GM19452 (cell line): ENCODE data around the gene SARM1.
"Not testable (repeated sequence)": the region's sequence is repeated elsewhere in the genome, so short reads cannot be mapped to it uniquely, and the experiment has no call there.

Experiments used
- ATAC-seq: cut with Tn5 transposase; IDR thresholded peaks from one replicate; pipeline ENCODE4 v1.9.1; 2021; ENCODE audit not compliant: unreplicated experiment

SARM1 gene

DNA sequence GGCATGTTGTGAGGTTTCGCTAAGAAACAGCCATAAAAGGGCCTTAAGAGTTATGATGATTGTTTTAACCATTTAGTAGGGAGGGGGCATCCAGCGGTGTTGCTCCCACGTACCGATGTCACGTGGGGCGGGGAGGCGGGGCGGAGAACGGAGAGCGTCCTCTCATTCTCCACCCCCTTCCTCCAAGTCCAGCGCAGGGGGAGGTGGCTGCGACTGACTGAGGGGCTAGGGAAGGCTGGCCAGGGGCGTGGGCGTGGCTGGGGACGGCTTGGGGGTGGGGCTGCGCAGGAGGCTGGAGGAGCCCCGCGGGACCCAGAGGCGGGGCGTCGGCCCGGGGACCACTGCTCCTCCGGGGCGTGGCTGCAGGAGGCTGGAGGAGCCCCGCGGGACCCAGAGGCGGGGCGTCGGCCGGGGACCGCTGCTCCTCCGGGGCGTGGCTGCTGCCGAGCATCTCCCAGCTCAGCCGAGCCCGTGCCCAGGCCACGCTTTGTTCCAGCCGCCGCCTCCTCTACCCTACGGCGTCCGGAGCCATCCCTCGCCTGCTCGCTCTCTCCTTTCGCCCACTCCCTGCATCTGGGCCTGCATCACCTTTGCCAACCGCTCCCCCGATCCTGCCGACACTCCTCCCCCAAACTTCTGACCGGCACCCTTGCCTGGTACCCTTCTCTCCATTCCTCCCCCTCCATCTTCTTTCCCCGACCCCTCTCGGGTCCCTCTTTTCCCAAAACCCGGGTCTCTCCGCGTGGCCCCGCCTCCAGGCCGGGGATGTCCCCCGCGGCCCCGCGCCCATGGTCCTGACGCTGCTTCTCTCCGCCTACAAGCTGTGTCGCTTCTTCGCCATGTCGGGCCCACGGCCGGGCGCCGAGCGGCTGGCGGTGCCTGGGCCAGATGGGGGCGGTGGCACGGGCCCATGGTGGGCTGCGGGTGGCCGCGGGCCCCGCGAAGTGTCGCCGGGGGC is at the start of gene SARM1:
TSS of gene SARM1 (plus strand) at position 450 of the 958 bp plus-strand sequence. CDS start at position 789, 339 bp downstream.
- ATAC-seq, result no peak

DNA sequence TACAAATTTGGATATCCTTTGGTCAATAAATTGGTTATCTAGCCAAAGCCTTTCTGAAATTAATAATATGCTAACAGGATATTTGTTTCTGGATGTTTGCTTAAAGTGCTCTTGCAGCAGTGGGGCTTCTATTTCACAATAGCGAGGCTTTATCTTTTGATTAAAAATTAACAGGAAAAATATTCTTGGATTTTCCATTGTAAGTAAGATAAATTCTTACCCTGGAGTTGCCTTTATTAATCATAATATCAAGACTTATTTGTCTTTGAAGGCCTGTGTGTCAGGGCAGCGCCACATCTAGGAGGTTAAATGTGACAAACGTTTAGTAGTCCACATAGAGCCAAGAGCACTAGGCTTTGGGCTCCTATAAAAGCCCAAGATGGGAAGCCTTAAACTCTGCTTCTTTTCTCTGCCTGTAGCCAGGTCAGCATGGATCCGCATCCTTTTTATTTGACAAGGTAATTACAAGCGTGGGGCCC is 47.2 kb upstream of the SARM1 start:
- ATAC-seq, result no peak

DNA sequence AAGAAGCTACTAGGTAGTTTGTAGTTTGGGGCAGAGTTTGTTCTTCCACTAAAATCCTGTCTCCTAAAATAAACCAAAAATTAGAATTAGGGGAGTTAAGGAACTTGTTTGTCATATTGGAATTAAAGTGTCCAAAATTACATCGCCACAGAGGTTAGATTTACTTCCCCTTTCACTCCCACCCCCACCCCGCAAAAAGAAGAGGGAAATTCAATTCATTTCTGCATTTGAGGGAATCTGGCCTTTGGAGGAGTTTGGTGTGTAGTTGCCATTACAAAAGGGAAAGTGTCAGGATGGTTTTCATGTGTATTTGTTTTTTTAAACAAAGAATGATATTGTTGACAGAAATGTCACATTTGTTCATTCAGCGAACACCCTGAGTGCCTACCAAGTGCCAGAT is 46.7 kb upstream of the SARM1 start:
- no peak for ATAC-seq

DNA sequence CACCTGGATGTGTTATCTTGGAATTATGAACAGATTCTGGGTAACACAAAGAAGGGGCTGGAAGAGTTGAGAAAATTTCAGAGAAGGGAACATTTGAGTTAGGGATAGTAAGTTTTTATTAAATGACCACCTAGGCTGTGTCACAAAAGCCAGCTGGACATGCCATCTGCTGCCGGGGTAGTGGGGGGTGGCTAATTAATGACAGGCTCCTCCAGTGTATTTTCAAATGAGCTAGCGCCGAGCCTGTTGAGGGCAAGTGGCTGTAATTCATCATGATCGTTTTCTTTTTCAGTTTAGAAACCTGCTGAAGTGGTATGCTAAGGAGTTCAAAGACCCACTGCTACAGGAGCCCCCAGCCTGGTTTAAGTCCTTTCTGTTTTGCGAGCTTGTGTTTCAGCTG is 46.3 kb upstream of the SARM1 start:
- ATAC-seq, result no peak

DNA sequence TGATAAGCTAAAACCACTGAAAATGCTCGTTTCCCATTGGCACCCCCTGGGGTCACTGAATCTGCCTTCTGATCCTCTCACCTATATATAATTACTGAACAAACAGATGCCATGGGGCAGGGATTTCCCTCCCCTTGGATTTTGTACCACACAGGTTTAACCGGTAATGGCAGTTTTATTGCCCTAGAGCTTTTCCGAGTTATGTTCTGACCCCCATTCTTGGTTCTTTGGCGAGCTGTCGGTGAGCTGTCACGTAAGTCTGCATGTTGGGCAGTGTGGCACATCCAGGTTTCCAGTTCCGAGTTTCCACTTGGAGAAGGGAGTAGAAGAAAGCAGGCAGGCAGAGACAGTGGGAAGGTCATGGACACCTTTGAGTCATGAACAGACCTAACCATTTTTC is 45.4 kb upstream of the SARM1 start:
- no peak for ATAC-seq

DNA sequence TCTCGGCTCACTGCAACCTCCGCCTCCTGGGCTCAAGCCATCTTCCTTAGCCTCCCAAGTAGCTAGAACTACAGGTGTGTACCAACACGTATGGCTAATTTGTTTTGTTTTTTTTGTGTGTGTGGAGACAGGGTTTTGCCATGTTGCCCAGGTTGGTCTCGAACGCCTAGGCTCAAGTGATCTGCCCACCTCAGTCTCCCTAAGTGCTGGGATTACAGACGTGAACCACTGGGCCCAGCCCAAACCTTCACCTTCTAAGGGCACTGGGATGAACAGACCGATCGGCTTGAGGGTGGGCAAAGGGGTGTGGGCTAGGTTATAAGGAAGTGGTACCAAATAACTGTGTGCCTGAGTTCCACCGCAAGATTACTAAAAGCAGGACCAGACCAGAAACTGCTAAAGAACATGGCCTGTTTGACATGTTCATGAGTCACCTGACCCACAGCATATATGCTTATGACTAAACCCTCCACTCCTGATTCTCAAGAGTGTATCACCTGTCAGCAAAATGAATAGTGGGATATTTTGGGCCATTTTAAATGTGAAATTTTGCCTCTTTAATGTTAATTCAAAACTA is 44.4 kb upstream of the SARM1 start:
- ATAC-seq, result no peak

DNA sequence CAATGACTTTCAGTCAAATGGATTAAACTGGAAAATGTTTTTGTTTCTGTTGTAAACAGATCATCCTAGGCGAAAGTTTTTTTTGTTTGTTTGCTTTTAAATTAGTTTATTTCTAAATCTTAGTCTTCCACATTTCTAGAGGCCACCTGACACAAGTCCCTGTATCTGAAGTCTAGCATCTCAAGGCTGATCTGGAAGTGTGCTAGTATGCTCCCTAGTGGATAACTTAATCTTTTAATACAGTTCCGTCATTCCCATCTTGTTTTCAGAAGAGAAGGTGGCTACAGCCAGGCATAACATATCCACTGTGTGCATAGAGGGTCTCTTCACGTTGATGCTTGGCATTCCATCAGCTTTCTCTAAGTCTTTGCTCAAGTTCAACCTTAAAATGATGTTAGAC is 43.8 kb upstream of the SARM1 start:
- no peak for ATAC-seq

DNA sequence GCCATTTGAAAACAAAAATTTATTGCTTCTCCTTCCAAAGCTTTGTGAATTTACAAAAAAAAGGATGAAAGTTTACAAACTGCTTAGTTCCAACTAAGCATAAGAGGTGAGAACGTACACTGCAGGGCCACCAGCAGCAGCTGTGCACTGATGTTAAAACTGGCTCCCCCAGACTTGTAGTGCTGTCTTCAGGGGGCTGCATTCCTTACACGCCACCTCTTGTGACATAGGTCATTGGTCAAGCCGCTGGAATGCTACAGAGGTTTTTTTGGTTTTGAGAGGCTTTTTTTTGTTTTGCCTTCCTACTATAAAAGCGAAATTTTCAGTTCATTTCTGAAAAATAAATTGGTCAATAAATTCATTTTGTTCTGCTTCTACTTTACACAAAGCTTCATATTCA is 43.2 kb upstream of the SARM1 start:
- ATAC-seq, result no peak

DNA sequence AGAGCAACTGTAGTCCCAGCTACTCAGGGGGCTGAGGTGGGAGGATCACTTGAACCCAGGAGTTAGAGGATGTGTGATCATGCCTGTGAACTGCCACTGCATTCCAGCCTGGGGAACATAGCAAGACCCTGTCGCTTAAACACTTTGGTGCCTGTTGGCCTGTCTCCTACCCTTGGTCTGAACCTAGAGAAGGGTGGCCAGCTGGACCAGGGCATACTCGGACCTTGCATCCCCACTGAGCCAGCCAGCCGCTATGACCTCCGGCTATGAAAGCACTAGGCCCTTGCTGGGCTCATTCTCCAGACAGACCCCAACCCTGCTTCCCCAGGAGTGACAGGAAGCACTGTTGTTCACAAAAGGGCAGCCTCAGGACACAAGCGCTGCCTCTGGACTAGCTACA is 40.8 kb upstream of the SARM1 start:
- no peak for ATAC-seq

DNA sequence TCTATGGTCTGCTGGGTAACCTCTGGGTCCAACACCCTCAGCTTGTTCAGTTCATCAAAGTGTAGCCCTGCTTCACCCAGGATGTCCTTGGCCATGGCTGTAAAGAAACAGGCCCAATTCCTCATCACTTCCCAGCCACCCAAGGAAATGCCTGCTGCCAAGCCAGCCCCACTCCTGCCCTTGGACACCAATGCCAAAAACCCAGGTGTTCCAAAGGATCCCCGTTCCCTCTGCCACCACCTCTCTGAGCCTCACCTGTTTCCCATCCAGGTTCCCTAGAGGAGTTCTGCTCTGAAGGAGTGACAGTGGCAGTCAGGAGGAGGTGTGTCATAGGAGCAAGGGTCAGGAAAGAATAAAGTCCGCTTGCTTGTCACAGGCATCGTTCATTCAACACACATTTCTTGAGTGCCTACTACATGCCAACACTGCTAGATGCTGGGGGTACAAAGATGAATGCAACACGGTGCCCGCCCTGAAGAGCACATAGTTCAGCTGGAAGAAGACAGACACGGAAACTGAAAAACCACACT is 39.5 kb upstream of the SARM1 start:
- no peak for ATAC-seq

DNA sequence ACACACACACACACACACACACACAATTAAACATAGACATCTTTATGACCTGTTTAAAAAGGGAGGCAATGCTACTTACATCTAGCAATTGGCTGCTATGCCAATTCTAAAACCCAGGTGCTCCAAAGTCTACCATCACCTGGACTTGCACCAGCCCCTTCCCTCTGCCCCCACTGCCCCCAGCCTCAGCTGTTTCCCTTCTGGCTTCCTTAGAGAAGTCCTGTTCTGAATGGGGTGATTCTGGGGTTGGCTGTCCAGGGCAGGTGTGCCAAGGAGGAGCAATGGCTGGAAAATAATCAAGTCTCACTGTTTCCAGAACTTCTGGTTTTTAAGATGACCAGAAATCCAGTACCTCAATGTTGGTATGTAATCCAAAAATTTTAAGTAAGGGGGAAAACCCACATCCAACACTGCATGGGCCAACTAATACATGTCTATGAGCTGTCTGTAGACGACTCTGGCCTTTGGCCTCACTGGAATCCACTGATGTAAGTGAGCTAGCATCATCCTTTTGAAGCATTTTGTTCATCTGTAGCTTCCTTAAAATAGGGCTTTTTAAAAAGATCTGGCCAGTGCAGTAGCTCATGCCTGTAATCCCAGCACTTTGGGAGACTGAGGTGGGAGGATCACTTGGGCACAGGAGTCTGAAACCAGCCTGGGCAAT is 38.3 kb upstream of the SARM1 start:
- ATAC-seq, result no peak

DNA sequence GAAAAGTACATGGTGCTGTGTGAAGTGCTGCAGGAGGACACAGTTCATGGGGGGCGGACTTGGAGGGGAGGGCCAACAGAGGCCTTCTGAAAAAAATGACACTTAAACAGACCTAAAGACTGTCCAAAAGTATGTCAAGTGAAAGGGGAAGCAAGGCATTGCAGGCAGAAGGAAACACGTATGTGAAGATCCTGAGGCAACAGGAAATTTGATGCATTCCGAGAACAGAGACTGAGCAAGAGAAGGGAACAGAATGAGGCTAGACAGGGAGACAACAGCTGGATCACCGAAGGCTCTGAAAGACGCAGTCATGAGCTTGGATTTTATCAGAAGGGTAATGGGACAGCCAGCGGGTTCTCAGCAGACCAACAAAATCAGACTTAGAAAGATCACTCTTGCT is 37.3 kb upstream of the SARM1 start:
- ATAC-seq, result no peak

DNA sequence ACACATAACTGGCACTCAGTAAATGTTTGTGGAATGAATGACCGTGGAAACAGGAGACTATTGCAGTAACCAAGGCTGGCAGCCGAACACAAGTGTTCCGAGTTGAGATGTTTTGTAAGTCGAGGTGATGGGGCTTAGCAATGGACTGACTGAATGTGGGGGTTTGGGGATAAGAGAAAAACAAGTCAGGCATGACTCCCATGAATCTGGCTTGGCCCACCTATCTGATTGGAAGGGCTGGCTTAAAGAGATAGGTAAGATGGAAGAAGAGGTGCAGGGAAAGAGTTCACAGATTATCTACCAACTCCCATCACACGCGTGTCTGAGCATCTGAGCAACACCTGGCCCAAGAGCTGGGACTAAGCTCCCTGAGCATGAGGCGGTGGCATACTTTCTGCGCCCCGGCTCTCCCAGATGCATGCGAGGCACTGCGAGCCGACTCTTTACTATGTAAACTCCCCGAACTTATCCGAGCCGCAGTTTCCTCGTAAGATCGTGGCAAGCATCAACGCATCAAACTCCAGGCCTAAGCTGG is 36.8 kb upstream of the SARM1 start:
- no peak for ATAC-seq

DNA sequence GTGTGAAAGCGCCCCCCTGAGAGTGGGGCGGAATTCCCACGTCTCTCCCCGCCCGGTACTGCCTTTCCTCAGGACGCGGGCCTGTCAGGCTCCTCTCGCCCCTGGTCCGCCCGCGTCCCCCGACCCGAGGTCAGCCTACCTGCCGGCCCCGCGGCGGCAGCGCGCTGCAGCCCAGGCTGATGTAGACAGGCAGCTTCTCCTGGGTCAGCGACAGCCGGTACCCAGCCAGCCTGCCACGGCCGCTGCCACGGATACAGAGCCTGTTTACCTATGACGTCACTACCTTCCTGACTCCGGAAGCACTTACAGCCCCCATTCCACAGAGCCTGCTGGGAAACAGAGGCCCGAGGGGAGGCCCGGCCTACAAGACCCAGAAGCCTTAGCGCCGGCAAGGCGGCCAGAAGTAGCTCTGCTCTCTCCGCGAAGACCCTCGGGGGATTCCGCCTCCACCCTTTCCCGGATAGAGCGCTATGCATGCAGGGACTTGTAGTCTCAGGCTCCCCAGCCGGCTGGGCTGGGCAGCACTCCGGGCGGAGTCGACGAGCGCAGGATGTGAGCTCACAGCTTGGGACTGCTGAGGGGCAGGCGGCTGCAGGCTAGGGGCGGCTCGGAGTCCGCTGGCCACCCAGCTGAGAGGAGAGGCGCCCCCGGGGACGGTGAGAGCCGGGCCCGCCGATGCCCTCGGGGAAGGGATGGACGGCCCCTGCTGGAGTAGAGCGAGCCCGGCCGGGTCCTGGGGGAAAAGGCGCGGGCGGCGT is 36.1 kb upstream of the SARM1 start, which contains the start of the genes IFT20 and TNFAIP1:
TSS of gene IFT20 (minus strand) at position 272 of the 758 bp plus-strand sequence. CDS start 3,487 bp downstream, outside the sequence.
TSS of gene TNFAIP1 (plus strand) at position 561 of the 758 bp plus-strand sequence. CDS start 3,761 bp downstream, outside the sequence.
- peak; percentile 95 for ATAC-seq

DNA sequence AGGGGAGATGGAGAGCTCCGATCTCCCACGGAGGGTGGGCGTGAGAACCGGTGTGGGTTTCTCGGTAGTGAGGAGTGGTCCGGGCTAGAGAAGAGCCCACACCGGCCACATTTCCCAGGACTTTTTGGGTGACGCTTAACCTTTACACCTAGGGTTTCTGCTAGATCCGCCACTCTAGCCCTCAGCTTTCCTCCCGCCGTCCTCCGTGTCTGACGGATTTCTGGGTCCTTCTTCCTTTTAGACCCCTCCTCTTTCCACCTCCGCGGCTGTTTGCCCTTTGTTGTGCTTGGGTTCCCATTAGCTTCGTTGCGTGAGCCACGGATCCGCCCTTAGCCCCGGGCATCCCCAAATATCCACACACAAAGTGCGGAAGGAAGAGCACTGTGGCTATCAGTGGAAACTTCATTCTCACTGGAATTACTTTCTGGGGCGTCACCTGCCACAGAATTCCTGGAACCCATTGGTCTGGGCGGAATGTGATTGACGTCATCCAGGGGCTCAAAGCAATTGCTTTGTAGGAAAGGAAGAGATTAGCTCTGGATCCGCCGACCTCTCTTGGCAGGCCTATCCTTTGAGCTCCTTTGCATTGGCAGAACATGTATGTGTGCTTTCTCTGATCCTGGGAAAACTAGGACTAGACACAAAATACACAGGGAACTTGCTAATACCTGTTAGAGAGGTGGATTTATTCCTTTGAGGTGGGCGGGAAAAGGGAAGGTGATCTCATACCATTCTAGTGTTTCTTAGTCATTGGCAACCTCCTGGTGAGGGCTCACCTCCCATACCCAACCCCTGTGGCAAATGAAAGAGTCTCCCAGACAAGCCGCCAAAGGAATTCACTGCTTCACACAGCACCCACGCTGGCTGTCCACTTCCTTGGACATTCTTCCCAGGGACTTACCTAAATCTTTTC is 35.3 kb upstream of the SARM1 start:
- no peak for ATAC-seq

DNA sequence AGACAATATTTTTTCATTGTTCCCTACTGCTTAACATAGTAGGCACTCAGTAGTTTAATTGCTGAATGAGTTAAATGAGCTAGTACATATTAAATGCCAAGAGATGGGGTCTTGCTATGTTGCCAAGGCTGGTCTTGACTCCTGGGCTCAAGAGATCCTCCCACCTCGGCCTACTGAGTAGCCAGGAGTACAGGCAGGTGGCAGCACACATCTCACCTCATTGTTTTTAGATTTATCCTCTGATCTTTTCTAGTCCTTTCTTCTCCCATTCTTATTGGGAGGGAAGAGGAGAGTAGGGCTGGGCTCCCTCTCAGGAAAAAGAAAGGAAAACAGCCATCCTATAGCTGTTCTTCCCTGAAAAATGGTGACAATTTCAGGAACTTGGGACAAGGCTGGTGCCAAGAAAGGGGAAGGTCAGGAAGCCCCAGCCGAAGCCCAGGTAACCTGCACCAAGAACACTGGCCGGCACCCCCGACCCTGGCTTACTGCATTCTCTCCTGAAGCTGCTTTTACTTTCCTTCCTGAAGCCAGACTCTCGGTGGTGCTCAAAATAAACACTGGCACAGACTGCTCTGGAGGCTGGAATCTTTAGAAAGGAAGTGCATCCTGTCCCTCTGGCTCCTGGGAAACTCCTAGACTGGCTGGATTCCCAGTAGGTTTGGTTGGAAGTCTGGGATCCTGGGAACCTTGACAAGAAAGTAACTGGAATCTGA is 33.3 kb upstream of the SARM1 start:
- no peak for ATAC-seq

DNA sequence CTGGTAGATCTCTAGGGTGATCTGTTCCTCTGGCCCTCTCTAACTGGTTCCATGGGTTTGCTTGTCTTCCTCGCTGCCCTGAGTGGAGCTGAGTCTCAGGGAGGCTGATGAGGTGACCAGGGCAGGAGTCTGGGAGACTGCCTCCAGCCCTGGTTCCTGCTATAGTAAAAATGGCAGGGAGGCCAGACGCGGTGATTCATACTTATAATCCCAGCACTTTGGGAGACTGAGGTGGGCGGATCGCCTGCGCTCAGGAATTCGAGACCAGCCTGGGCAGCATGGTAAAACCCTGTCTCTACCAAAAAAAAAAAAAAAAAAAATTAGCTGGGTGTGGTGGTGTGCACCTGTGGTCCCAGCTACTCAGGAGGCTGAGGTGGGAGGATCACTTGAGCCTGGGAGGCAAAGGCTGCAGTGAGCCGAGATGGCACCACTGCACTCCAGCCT is 32.7 kb upstream of the SARM1 start:
- ATAC-seq, result not testable (repeated sequence)

DNA sequence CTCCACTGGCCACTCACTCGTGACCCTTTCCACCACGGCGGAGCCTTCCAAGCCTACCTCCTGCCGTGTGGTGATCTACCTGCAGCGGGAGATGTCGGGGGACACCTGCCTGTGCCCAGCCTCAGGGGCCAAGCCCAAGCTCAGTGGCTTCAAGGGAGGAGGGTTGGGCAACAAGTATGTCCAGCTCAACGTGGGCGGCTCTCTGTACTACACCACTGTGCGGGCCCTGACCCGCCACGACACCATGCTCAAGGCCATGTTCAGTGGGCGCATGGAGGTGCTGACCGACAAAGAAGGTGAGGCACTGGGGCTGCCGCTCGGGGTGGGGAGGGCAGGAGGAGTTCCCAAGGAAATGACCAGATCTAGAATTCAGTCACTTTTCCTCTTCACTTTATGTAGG is 32.1 kb upstream of the SARM1 start:
- no peak for ATAC-seq
